DLD1 (cell line): Measurements from ENCODE around the gene EMP2.

Source experiments
- in situ Hi-C: cut with HindIII; loops from 2 replicates; pipeline ENCODE4 v1.10.0; 2017; ENCODE audit warnings: low sequenced_read_pairs

The EMP2 gene

DNA sequence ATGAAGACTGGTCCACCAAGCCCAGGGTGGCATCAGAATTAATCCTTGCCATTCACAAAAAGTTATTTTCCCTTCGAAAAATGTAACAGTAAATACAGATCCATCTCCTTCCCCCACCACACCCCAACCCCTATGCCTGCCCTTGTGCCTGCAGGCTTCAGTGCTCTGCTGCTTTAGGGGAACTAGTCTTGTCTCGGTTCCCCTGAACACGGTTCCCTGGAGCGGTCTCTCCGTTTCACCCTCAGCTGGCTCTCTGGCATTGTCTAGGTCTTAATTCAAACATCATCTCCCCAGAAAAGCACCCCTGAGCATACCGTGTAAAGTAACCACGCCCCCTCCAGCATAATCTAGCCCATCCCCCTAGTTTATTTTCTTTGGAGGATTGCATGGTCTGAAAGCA is 25.8 kb downstream of the EMP2 start:
- in situ Hi-C loops: no loop called here

DNA sequence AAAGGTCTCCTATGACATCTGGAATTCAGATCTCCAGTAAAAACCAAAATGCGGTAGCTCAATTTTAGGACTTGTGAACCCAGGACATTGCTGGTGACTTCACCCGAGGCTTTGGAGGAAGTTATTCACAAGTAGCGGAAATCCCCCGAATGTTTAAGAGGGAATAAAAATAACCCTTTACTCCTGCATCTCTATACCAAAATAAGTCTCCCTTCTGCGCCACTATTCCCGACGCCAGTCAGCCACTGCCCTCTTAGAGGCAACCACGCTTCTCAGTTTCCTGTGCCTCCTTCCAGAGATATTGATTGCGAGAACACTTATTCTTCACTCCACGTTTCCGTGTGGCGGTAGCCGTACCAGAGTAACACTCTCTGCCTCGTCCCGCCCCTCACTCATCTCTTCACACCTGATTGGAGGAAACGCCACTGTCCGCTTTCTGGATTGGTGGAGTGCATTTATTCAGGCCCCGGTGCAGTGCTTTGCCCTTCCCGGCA is 27.4 kb downstream of the EMP2 start:
- in situ Hi-C loops: no loop called here

DNA sequence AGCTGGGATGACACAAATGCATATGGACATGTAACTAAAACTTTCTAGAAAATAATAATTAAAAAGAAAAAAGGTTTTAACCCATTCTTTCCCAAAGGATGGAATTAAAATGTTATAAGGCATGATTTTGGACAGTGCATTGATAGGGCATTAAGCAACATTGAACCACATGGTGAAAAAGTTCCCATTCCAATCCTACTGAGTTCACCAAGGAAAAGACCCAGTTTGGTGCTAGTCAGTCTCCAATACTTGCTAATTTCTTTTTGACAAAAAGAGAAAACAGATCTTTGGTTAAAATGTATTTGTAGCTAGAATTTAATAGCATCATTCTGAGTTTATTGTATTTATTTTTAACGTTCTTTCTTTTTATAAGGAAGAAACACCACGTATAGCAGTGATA is 28.1 kb downstream of the EMP2 start:
- in situ Hi-C loops: no loop called here

DNA sequence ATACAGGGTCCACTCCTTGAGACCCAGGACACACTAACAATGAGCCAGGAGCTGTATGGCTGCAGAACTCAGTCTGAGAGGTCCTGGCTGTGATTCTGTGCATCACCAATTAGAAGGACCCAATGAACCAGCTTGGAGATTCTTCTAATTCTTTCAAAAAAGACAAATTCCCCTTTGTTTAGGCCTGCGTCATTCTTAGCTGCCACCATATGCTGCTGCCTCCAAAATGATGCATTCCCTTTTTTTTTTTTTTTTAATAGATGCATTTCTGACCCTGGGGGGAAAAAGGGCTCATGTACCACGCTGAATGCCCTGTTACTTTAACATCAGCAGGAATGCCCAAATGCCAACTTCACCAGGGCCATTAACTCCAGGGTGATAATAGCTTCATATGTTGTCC is 28.5 kb downstream of the EMP2 start:
- in situ Hi-C loops: no loop called here

DNA sequence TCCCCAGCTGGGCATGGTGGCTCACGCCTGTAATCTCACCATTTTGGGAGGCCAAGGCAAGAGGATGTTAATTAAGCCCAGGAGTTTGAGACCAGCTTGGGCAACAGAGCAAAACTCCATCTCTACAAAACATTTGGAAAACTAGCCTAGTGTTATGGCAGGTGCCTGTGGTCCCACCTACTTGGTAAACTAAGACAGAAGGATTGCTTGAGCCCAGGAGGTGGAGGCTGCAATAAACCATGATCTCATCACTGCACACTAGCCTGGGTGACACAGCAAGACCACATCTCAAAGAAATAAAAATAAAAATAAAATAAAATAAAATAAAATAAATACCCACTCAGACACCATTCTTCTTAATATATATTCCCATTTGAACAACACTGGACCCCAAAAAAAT is 32.0 kb downstream of the EMP2 start:
- in situ Hi-C loops: loop anchor here (25.0 kb wide), 1 partner anchor 189 kb away; the partner anchor contains the start of gene NUBP1

DNA sequence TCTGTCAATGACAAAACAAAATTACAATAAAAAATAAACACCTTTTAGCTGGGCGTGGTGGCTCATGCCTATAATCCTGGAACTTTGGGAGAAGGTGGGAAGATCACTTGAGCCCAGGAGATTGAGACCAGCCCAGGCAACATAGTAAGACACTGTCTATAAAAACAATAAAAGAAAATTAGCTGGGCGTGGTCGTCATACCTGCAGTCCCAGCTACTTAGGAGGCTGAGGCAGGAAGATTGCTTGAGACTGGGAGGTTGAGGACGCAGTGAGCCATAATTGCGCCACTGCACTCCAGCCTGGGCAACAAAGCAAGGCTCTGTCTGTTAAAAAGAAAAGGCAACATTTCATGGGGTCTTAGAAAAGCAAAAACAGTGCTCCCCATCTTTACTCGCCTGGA is 32.7 kb downstream of the EMP2 start:
- in situ Hi-C loops: loop anchor here (25.0 kb wide), 1 partner anchor 190 kb away; the partner anchor contains the start of gene NUBP1

DNA sequence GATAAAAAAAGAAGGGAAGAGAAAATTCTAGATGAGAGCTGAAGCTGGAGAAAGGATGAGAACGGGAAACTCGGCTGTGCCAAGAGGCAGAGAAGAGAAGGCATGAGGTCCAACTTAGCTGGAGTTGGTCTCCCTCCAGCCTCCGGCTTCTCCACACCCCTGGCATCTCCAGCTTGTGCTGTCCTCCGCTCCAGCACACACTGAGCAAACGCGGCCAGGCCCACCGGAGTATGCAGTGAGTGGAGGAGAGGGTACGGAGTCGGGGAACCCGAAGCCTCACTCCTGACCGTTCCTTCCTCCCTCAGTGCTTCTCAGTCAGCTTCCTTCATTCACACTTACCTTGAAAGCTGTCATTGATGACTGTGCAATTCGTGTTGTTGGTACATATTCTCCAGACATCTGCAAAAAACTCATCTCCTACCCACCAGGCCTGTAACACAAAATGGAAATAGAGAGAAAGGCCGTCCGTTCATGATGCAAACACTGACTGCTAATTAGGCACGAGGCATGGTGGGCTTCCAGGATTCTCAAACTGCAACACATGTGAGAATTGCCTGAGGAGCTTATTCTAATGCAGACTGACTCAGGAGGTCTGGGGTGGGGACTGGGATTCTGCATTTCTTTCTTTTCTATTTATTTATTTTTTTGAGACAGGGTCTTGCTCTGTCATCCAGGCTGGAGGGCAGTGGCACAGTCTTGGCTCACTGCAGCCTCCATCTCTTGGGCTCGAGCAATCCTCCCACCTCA is 37.0 kb downstream of the EMP2 start:
- in situ Hi-C loops: loop anchor here (25.0 kb wide), 1 partner anchor 194 kb away; the partner anchor contains the start of gene NUBP1

DNA sequence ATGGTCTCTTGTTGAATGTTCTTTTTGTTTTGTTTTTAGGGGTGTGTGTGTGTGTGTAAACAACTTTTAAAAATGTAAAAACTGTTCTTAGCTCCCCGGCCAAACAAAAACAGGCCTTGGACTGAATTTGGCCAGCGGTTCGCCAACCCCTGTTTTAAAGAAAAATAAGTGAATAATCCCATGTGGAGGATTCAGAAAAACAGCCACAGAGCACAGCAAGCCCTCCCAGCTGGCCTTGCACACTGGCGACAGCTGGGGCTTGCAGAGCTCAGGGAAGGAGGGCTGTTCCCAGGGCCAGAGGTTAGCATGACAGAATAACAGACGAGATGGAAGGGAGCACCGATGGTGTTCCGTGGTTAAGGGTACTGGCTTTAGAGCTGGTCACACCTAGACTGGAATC is 39.0 kb downstream of the EMP2 start:
- in situ Hi-C loops: loop anchor here (25.0 kb wide), 1 partner anchor 196 kb away; the partner anchor contains the start of gene NUBP1

DNA sequence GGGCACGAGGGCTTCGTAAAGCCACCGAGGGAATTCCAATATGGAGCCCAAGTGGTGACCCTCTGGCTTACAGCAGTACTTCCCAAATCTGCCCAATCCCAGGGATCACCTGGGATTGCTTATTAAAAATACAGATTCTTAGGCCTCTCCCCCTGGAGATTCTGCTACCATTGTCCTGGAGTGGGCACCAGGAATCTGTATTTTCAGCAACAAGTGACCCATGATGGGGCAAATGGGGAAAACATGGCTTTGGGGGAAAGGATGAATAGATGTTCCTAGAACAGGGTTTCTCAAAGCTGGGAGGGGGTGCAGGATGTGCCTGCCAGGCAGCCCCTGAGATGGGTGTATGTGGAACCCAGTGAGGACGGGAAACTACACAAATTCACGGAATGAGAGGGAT is 40.6 kb downstream of the EMP2 start:
- in situ Hi-C loops: loop anchor here (25.0 kb wide), 1 partner anchor 198 kb away; the partner anchor contains the start of gene NUBP1

DNA sequence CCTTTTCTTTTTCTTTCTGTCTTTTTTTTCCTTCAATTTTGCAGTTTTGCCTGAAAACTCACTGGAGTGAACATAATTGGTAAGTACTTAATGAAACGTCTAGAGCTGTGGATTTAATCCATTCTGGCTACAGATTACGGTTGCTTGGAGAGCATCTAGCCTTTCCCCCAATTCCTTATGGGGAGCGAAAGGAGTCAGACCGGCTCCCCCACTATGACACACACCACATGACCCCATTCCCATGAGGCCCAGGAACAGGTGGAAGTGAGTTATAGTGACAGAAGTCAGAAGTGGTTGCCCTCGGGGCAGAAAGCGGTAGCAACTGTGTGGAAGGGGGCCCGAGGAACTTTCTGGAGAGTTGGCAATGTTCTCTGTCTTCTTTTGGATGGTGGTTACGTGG is 41.2 kb downstream of the EMP2 start:
- in situ Hi-C loops: loop anchor here (25.0 kb wide), 1 partner anchor 198 kb away; the partner anchor contains the start of gene NUBP1

DNA sequence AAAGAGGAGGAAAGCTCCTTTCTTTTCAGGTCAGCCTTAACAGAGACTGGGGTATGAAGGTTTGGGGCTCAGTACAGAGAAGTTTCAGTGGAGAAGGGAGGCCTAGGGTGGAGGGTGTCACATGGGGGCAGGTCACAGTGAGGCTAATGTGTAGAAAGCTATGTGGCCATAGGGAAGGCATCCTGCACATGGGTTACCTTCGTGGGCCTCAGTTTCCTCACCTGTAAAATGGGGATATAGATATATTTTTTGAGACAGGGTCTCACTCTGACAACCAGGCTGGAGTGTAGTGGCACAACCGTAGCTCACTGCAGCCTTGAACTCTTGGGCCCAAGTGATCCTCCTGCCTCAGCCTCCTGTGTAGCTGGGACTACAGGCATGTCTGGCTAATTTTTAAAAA is 41.8 kb downstream of the EMP2 start:
- in situ Hi-C loops: loop anchor here (25.0 kb wide), 1 partner anchor 199 kb away; the partner anchor contains the start of gene NUBP1

DNA sequence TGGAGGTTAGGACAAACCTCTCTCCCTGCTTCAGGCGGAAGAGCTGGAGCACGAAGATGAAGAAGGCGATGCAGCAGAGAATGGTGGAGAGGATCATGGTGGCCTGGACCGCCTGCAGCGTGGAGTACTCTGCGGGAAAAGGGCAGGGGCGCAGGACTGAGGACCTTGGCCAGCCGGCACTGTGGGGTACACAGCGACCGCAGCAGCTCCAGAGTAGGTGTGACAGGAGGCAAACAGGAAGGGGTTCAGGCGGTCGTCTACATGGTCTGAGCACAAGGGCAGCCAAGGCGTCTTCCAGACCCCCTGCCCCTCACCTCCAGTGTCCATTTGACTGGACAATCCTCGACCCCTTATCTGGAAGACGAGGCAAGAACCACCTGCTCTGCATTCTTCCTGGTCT is 42.5 kb downstream of the EMP2 start:
- in situ Hi-C loops: loop anchor here (25.0 kb wide), 1 partner anchor 199 kb away; the partner anchor contains the start of gene NUBP1

DNA sequence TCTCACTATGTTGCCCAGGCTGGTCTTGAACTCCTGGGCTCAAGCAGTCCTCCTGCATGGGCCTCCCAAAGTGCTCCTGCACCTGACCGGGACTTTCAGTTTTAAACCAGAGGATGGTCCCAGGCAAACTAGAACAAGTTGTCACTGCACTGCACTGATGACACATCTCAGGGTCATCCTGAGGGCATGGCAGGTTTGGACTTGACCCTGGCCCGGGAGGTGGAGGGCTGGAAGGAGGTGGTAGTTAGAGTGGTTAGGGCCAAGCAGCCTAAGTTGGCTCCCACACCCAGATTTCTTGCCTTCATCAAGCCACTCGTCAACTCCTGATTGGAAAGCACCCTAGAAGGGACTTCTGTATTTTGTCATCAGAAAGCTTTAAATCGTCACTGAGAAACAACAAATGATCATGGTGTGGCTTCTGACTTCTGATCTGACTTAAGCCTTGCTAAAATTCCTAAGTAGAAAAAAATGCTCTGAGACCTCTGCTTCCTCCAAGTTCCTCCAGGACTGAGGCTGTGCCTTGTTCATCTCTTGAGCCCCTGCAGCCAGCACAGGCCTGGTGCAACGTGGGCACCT is 43.5 kb downstream of the EMP2 start:
- in situ Hi-C loops: loop anchor here (25.0 kb wide), 1 partner anchor 200 kb away; the partner anchor contains the start of gene NUBP1

DNA sequence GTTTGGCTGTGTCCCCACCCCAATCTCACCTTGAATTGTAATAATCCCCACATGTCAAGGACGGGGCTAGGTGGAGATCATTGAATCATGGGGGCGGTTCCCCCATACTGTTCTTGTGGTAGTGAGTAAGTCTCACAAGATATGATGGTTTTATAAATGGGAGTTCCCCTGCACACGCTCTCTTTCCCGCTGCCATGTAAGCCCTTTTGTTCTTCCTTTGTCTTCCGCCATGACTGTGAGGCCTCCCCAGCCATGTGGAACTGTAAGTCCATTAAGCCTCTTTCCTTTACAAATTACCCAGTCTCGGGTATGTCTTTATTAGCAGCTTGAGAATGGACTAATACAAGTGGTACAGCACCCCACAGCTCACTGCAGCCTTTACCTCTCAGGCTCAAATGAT is 44.1 kb downstream of the EMP2 start:
- in situ Hi-C loops: loop anchor here (25.0 kb wide), 1 partner anchor 201 kb away; the partner anchor contains the start of gene NUBP1

DNA sequence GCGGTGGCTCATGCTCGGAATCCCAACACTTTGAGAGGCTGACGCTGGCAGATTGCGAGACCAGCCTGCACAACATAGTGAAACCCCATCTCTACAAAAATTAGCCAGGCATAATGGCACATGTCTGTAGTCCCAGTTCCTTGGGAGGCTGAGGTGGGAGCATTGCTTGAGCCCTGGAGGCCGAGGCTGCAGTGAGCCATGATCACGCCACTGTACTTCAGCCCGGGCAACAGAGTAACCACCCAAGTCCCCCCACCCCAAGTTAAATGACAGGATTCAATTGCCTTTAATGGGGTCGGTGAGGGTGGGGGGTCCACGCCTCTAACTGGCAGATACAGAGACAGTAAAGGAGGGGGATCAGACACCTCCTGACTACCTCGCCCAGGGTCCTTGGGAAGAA is 44.9 kb downstream of the EMP2 start:
- in situ Hi-C loops: loop anchor here (25.0 kb wide), 1 partner anchor 202 kb away; the partner anchor contains the start of gene NUBP1

DNA sequence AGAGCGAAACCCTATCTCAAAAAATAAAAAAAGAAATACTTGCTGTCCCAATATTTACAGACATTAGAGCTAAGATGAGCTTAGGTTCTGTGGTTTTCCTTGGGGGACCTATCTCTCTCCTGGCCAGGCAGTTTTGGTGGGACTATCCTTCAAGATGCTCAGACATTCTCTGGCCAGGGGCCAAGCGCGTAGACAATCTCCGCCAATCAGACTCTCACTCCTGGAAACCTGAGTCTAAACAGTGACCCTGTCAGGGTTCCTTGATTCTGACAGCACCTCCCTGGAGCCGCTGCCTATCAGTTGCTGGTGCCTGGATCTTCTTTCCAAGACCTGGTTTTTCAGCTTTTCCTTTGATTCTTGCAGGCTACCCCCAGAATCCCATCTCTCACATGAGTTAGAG is 45.6 kb downstream of the EMP2 start:
- in situ Hi-C loops: loop anchor here (25.0 kb wide), 1 partner anchor 203 kb away; the partner anchor contains the start of gene NUBP1

DNA sequence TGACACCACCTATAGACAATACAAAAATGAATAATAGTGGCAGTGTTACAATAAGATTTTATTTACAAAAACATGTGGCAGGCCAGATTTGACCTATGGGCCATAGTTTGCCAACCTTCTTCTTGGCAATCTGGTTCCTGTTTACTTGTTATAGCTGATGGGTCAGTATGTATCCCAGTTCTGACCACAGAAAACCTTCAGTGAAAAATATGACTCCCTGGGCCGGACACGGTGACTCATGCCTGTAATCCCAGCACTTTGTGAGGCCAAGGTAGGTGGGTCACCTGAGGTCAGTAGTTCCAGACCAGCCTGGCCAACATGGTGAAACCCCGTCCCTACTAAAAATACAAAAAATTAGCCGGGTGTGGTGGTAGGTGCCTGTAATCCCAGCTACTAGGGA is 46.8 kb downstream of the EMP2 start:
- in situ Hi-C loops: loop anchor here (25.0 kb wide), 1 partner anchor 204 kb away; the partner anchor contains the start of gene NUBP1

DNA sequence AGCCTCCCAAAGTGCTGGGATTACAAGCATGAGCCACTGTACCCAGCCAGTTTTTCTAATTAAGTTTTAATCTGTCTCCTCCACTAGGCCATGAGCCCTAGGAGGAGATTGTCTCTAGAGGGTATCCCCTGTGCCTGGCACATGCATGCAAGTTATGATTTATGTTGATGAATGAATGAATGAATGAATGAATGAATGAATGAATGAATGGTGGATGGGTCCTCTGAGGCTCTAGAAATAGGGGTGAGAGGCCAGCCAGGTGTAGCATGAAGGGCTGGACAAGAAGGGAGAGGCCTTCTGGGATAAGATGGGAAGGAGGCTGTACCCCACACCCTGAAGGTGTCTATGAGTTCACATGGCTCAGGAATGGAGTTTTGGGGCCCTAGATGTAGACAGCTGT is 48.8 kb downstream of the EMP2 start:
- in situ Hi-C loops: loop anchor here (25.0 kb wide), 1 partner anchor 206 kb away; the partner anchor contains the start of gene NUBP1

DNA sequence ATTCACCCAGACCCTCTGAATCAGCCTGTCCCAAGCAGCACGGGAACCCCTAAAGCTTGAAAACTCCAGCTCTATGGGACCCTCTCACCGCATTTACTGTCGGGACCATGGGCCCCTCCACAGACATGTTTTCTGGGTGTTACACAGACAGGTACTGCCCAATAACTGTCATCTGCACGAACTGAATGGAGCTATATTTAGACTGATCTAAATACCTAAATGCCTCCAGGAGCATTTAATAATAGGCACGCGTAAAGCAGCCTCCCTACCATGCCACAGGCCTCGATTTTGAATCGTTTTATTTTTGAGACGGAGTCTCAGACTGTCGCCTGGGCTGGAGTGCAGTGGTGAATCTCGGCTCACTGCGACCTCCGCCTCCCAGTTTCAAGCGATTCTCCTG is 49.7 kb downstream of the EMP2 start:
- in situ Hi-C loops: loop anchor here (25.0 kb wide), 1 partner anchor 207 kb away; the partner anchor contains the start of gene NUBP1

DNA sequence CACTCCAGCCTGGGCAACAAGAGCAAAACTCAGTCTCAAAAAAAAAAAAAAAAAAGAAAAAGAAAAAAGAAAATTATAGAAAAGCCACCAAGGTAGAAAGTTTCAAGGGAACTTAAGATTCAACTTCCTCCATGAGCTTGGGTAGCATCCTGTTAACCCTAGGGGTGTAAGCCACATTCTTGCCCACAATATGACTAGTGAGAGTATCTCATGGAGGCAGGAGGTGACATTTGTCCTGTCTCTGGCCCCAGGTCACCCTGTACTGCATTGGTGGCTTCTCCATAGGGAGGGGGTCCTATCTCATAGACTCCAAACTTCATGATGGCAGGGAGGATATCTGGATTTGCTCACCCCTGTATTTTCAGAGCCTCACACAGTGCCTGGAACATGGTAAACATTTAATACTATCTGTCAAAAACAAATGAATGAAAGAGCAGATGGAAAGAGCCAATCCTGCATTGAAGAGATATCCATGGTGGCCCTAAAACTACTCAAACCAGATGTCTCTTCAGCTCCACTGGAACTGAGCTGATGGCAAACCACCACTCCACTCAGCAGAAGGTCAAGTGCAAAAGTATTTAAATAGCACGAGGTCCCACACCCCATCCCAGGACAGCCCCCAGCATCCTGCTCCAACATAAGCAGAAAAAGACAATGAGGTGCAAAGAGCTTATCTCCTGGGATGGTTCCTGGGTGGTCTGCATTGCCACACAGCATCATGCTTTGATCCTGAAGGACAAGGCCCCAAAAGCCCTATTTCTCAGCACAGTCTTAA is 50.3 kb downstream of the EMP2 start:
- in situ Hi-C loops: loop anchor here (25.0 kb wide), 1 partner anchor 207 kb away; the partner anchor contains the start of gene NUBP1
